Stimulated activated CD4-positive, alpha-beta T cell treated with anti-CD3 and anti-CD28 coated beads, Interleukin-4, amount 100 ng/mL, for 48 hours (primary cell): ENCODE measurements around the gene SPP1.
"Not testable (repeated sequence)": the region's sequence is repeated elsewhere in the genome, so short reads cannot be mapped to it uniquely, and the experiment has no call there.

Experiments
- DNase-seq, 2 donors: peaks; one replicate each; pipeline ENCODE4 v3.0.0-alpha.2; 2020; ENCODE audit warnings: low read depth in 2 of 2

SPP1 gene

GRCh38 chr4:88025868-88026661 lies 50.6 kb downstream of the SPP1 start:
- DNase-seq = not testable (repeated sequence)

GRCh38 chr4:88027611-88028608 lies 52.4 kb downstream of the SPP1 start:
- no peak for DNase-seq

GRCh38 chr4:88028946-88029345 lies 53.4 kb downstream of the SPP1 start:
- DNase-seq = no peak

- DNase-seq = no peak
These were observed 54.0 kb downstream of the SPP1 start for GRCh38 chr4:88029556-88029955.

GRCh38 chr4:88030565-88031310 lies 55.2 kb downstream of the SPP1 start:
- DNase-seq = no peak
